HepG2 (cell line): ENCODE data around the gene LZTR1. TPM values are rescaled to one million over a fixed set of nuclear protein-coding genes. Genes with fewer than 3 reads are reported as not detected.

Experiments
- ARID2 ChIP-seq: sonication (generic); formaldehyde crosslinking; IDR thresholded peaks from 2 replicates; pipeline ENCODE4 v1.8.1; 2022; ENCODE audit warnings: mild to moderate bottlenecking, missing genetic modification reagents, borderline replicate concordance
- FOXP4 ChIP-seq: sonication (generic); formaldehyde crosslinking; IDR thresholded peaks from 2 replicates; pipeline ENCODE4 v1.4.0; 2020; ENCODE audit warnings: missing genetic modification reagents
- HBP1 ChIP-seq: IDR thresholded peaks from 2 replicates; pipeline ENCODE4 v1.6.1; 2016; ENCODE audit warnings: low read depth, control low read depth
- LCORL ChIP-seq, 2 experiments: fragments of 450-650 bp in 1 of 2; sonication (generic) in 1 of 2; formaldehyde crosslinking in 1 of 2; IDR thresholded peaks; 2 replicates each; pipeline versions ENCODE4 v1.5.0 to v1.6.1; 2017 to 2020; ENCODE audit warnings: antibody characterized with exemption in 1 of 2, missing genetic modification reagents in 1 of 2
- MBNL3 ChIP-seq: fragments of 250-450 bp; sonication (Bioruptor Pico); conservative IDR thresholded peaks from 2 replicates; pipeline ENCODE4 v1.8.0; 2022; ENCODE audit warnings: mild to moderate bottlenecking, inconsistent platforms
- RELA ChIP-seq: sonication (generic); formaldehyde crosslinking; IDR thresholded peaks from 2 replicates; pipeline ENCODE4 v1.4.0; 2020; ENCODE audit warnings: missing genetic modification reagents
- ZFP62 ChIP-seq: sonication (generic); formaldehyde crosslinking; IDR thresholded peaks from 2 replicates; pipeline ENCODE4 v1.4.0; 2020; ENCODE audit warnings: missing genetic modification reagents
- ZMAT3 ChIP-seq: sonication (generic); formaldehyde crosslinking; conservative IDR thresholded peaks from 2 replicates; pipeline ENCODE4 v1.7.0; 2021; ENCODE audit warnings: missing genetic modification reagents
- ZNF557 ChIP-seq: sonication (generic); formaldehyde crosslinking; IDR thresholded peaks from 2 replicates; pipeline ENCODE4 v1.4.0; 2020; ENCODE audit warnings: missing genetic modification reagents
- ZNF629 ChIP-seq: sonication (generic); formaldehyde crosslinking; conservative IDR thresholded peaks from 2 replicates; pipeline ENCODE4 v1.5.0; 2020; ENCODE audit warnings: missing genetic modification reagents
- ZNF646 ChIP-seq: sonication (generic); formaldehyde crosslinking; IDR thresholded peaks from 2 replicates; pipeline ENCODE4 v1.9.0; 2021; ENCODE audit warnings: mild to moderate bottlenecking, missing genetic modification reagents
- polyA plus RNA-seq, 8 experiments: library from polyadenylated mRNA; depleted of rRNA in 3 of 8; stranded (reverse) in 7 of 8; unstranded in 1 of 8; fragments of >200 nt; fragmentation: Illumina TruSeq in 4 of 8; extraction: Trizol in 4 of 8; gene quantifications; 2 replicates each; pipeline versions ENCODE4 v1.2.1 to v1.2.3, GENCODE V29; 2011 to 2016; ENCODE audit warnings: low read depth in 4 of 8, missing spikeins in 1 of 8, mixed read lengths in 1 of 8; ENCODE audit not compliant: insufficient read depth in 1 of 8
- total RNA-seq, 5 experiments: library from RNA; depleted of rRNA; stranded (reverse); fragments of >200 nt; fragmentation: Illumina TruSeq; extraction: Trizol; gene quantifications; 2 replicates each; pipeline ENCODE4 v1.2.3, GENCODE V29; 2016; ENCODE audit warnings: low read depth in 1 of 5
- TF ChIP-seq, protein P1 (sequence below): IDR thresholded peaks from 2 replicates; pipeline ENCODE4 v1.6.1; 2016; ENCODE audit warnings: missing compliant biosample characterization, missing genetic modification reagents, borderline replicate concordance
- TF ChIP-seq, protein P2 (sequence below): sonication (generic); formaldehyde crosslinking; IDR thresholded peaks from 2 replicates; pipeline ENCODE4 v1.5.0; 2020; ENCODE audit warnings: missing genetic modification reagents

The LZTR1 gene
- total and polyA plus RNA-seq, 2 of the 13 experiments (the other 11 are each of a cell fraction or from before 2014, with no cell fraction given): 21.8 to 22.4 TPM

DNA sequence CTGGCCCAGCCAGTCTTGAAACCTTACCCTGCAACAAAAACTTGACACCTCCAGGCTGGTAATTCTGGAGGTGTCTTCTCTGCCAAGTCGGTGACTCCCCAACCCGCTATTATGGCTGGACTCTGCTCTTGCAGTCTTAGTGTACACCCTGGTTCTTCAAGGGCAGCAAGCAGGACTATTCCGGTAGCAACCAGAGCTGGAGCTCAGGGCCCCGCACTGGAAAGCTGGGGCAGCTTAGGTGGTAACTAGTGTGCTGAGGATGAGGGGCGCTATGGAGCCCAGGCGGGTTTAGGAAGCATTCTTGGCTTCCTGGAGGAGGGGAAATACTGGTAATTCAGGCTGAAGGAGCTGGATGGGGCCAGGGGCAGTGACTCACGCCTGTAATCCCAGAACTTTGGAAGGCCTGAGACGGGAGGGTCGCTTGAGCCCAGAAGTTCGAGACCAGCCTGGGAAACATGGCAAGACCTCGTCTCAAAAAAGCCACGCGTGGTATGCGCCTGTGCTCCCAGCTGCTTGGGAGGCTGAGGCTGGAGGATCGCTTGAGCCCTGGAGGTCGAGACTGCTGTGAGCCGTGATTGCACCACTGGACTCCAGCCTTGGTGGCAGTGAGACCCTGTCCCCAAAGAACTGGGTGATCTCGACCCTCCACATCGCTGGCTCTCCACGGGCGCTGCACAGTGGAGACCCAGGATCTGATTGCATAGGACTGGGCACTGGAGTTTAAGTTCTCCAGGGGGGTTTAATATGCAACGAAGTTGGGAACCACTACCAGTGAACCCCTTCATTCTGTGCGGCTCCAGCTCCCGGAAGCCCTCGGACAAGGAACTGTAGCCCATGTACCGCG, 25.6 kb upstream of the LZTR1 start (continued):
- TF ChIP-seq ZNF646 (CRISPR knock-in tag) (no peak), ZFP62 (no peak), HBP1 (CRISPR knock-in tag) (peak; percentile 70; the same call in 1 of the 2 replicates), RELA (CRISPR knock-in tag) (no peak), FOXP4 (CRISPR knock-in tag) (0 out of 2 replicates have a peak, but pooled peaks have one; percentile 21), ZNF629 (CRISPR knock-in tag) (no peak), LCORL (IDR thresholded peaks at IDR 0.05) (no peak), LCORL (CRISPR knock-in tag; IDR thresholded peaks at IDR 0.05) (no peak), ZMAT3 (CRISPR knock-in tag) (no peak), MBNL3 (CRISPR knock-in tag) (no peak), ARID2 (CRISPR knock-in tag) (no peak), ZNF557 (CRISPR knock-in tag) (peak; percentile 84; the same call in 1 of the 2 replicates)
- TF ChIP-seq, protein P1, sequence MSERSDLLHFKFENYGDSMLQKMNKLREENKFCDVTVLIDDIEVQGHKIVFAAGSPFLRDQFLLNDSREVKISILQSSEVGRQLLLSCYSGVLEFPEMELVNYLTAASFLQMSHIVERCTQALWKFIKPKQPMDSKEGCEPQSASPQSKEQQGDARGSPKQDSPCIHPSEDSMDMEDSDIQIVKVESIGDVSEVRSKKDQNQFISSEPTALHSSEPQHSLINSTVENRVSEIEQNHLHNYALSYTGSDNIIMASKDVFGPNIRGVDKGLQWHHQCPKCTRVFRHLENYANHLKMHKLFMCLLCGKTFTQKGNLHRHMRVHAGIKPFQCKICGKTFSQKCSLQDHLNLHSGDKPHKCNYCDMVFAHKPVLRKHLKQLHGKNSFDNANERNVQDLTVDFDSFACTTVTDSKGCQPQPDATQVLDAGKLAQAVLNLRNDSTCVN (CRISPR knock-in tag): no peak
- TF ChIP-seq, protein P2, sequence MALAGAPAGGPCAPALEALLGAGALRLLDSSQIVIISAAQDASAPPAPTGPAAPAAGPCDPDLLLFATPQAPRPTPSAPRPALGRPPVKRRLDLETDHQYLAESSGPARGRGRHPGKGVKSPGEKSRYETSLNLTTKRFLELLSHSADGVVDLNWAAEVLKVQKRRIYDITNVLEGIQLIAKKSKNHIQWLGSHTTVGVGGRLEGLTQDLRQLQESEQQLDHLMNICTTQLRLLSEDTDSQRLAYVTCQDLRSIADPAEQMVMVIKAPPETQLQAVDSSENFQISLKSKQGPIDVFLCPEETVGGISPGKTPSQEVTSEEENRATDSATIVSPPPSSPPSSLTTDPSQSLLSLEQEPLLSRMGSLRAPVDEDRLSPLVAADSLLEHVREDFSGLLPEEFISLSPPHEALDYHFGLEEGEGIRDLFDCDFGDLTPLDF (CRISPR knock-in tag): no peak
